GM23338 (cell line): Measurements from ENCODE around the gene KCNT1. TPM values are rescaled to one million over a fixed set of nuclear protein-coding genes. Genes with fewer than 3 reads are reported as not detected.

Experiments
- ZNF114 ChIP-seq: fragments of 250-450 bp; sonication (Bioruptor Pico); IDR thresholded peaks from 2 replicates; pipeline ENCODE4 v1.5.0; 2020; ENCODE audit warnings: mild to moderate bottlenecking, moderate library complexity
- ZNF331 ChIP-seq: fragments of 250-450 bp; sonication (Bioruptor Pico); IDR thresholded peaks from 2 replicates; pipeline ENCODE4 v1.5.0; 2020; ENCODE audit warnings: low read depth, mild to moderate bottlenecking, moderate library complexity
- ZNF462 ChIP-seq: fragments of 250-450 bp; sonication (Bioruptor Pico); IDR thresholded peaks from 2 replicates; pipeline ENCODE4 v1.5.0; 2020; ENCODE audit warnings: mild to moderate bottlenecking, moderate library complexity
- polyA plus RNA-seq: library from polyadenylated mRNA; unstranded; fragments of >200 nt; fragmentation: Nextera tagmentation; extraction: Ambion mirVana; gene quantifications from 2 replicates; pipeline ENCODE4 v1.2.1, GENCODE V29; 2016
- total RNA-seq: library from RNA; depleted of rRNA; stranded (reverse); fragments of >200 nt; shearing (Covaris generic); gene quantifications from 2 replicates; pipeline ENCODE4 v1.2.3, GENCODE V29; 2014
- TF ChIP-seq, protein P1 (sequence below), 2 experiments: fragments of 200-600 bp in 1 of 2; sonication (generic) in 1 of 2; conservative IDR thresholded peaks; 2 replicates each; pipeline versions ENCODE4 v1.5.1 to v1.6.1; 2016 to 2017; ENCODE audit warnings: antibody characterized with exemption in 2 of 2, low read depth in 2 of 2, mild to moderate bottlenecking in 2 of 2, moderate library complexity in 1 of 2

Gene KCNT1
- total and polyA plus RNA-seq, 2 experiments from 2014 or later, result 0.05 to 0.28 TPM

- TF ChIP-seq ZNF462 (no peak), ZNF331 (CRISPR knock-in tag) (no peak), ZNF114 (CRISPR knock-in tag) (no peak)
- TF ChIP-seq, protein P1, sequence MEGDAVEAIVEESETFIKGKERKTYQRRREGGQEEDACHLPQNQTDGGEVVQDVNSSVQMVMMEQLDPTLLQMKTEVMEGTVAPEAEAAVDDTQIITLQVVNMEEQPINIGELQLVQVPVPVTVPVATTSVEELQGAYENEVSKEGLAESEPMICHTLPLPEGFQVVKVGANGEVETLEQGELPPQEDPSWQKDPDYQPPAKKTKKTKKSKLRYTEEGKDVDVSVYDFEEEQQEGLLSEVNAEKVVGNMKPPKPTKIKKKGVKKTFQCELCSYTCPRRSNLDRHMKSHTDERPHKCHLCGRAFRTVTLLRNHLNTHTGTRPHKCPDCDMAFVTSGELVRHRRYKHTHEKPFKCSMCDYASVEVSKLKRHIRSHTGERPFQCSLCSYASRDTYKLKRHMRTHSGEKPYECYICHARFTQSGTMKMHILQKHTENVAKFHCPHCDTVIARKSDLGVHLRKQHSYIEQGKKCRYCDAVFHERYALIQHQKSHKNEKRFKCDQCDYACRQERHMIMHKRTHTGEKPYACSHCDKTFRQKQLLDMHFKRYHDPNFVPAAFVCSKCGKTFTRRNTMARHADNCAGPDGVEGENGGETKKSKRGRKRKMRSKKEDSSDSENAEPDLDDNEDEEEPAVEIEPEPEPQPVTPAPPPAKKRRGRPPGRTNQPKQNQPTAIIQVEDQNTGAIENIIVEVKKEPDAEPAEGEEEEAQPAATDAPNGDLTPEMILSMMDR (conservative IDR thresholded peaks at IDR 0.05; ENCODE audit: low read depth in 2 of 2), result peak in 1 of 2 experiments; percentile 36; a peak in 2 of 4 replicates
Measured at GRCh38 chr9:135792268-135793128, 90.5 kb downstream of the KCNT1 start (continued).
